Esophagus squamous epithelium (tissue), 5 donors: Measurements from ENCODE around the gene PBX4. TPM values are rescaled to one million over a fixed set of nuclear protein-coding genes. Genes with fewer than 3 reads are reported as not detected.
A peak's percentile ranks its signal among the peaks of the same experiment; 100 is the strongest.

ENCODE experiments used
- DNase-seq: peaks from one replicate; lab custom pipeline; 2025; lab: John Stamatoyannopoulos, UW
- H3K27ac ChIP-seq, 4 donors: fragments of 200-600 bp; sonication (generic); one replicate each; pipeline ENCODE4 v1.5.1; 2016 to 2019; ENCODE audit warnings: mild to moderate bottlenecking in 1 of 4
- H3K27me3 ChIP-seq, 4 donors: fragments of 200-600 bp; sonication (generic); 1 replicate in 3 of 4; 2 replicates in 1 of 4; pipeline versions ENCODE4 v1.5.1 to v1.6.0; 2017 to 2021; ENCODE audit warnings: antibody characterized with exemption in 1 of 4
- H3K36me3 ChIP-seq, 3 donors: fragments of 200-600 bp; sonication (generic); one replicate each; pipeline ENCODE4 v1.5.1; 2016 to 2019
- H3K4me1 ChIP-seq, 3 donors: fragments of 200-600 bp; sonication (generic); one replicate each; pipeline ENCODE4 v1.5.1; 2017 to 2019
- H3K4me3 ChIP-seq, 4 donors: fragments of 200-600 bp; sonication (generic); 1 replicate in 3 of 4; 2 replicates in 1 of 4; pipeline ENCODE4 v1.5.1; 2016 to 2019; ENCODE audit warnings: mild to moderate bottlenecking in 2 of 4, moderate library complexity in 1 of 4
- H3K9me3 ChIP-seq, 3 donors: fragments of 200-600 bp; sonication (generic); one replicate each; pipeline ENCODE4 v1.5.1; 2016 to 2019
- POLR2A ChIP-seq, 4 donors: fragments of 450-650 bp; IDR thresholded peaks; one replicate each; pipeline ENCODE4 v1.6.1; 2017; ENCODE audit warnings: antibody characterized with exemption in 4 of 4, mild to moderate bottlenecking in 4 of 4, moderate library complexity in 3 of 4
- WGBS, 2 donors: methylation state at CpG; one replicate each; pipeline ENCODE4 v1.1.5; 2018; 5-methylcytosine and 5-hydroxymethylcytosine counted together
- intact Hi-C: fragments of 100-400 bp; cut with DNase I; formaldehyde crosslinking; loops from one replicate; pipeline ENCODE4 v1.15.0; 2022
- total RNA-seq, 4 donors: library from RNA; depleted of rRNA; stranded (reverse); fragments of >200 nt; gene quantifications; one replicate each; pipeline ENCODE4 v1.1.0, GENCODE V29; 2016
- TF ChIP-seq, protein P1 (sequence below), 6 experiments: fragments of 450-650 bp in 4 of 6; fragments of 200-600 bp in 2 of 6; sonication (generic) in 2 of 6; IDR thresholded peaks; one replicate each; pipeline ENCODE4 v1.5.1; 2016 to 2019; ENCODE audit warnings: antibody characterized with exemption in 6 of 6, mild to moderate bottlenecking in 4 of 6, moderate library complexity in 4 of 6
- donor health status: DM: yes; HTN: yes; CAD: no.

Gene PBX4
- total RNA-seq, 4 donors from 2014 or later: 0.61 to 1.9 (median 1.7) TPM

GRCh38 chr19:19543101-19543500 is 75.4 kb downstream of the PBX4 start:
- TF ChIP-seq POLR2A (IDR thresholded peaks at IDR 0.05): no peak
- TF ChIP-seq, protein P1, sequence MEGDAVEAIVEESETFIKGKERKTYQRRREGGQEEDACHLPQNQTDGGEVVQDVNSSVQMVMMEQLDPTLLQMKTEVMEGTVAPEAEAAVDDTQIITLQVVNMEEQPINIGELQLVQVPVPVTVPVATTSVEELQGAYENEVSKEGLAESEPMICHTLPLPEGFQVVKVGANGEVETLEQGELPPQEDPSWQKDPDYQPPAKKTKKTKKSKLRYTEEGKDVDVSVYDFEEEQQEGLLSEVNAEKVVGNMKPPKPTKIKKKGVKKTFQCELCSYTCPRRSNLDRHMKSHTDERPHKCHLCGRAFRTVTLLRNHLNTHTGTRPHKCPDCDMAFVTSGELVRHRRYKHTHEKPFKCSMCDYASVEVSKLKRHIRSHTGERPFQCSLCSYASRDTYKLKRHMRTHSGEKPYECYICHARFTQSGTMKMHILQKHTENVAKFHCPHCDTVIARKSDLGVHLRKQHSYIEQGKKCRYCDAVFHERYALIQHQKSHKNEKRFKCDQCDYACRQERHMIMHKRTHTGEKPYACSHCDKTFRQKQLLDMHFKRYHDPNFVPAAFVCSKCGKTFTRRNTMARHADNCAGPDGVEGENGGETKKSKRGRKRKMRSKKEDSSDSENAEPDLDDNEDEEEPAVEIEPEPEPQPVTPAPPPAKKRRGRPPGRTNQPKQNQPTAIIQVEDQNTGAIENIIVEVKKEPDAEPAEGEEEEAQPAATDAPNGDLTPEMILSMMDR (IDR thresholded peaks at IDR 0.05): no peak
- WGBS, 2 donors: 82 to 83% methylated on average over 3 to 8 of the region's 13 CpGs
- Histone ChIP-seq H3K9me3 (peaks cover 0 to 4% (median 0%) of the 10 kb centered on the region in 3 donors), H3K27ac (no peak overlapping the region), H3K4me3 (no peak overlapping the region), H3K27me3 (peaks cover 0 to 100% (median 28%) of the 10 kb centered on the region in 4 donors), H3K36me3 (no peaks in the 10 kb centered on the region), H3K4me1 (peaks cover 20 to 37% (median 25%) of the 10 kb centered on the region in 3 donors)
- DNase-seq: no peak
- intact Hi-C loops: loop anchor here (10.0 kb wide), 1 partner anchor 732 kb away; no protein-coding TSS in a partner anchor

GRCh38 chr19:19542507-19542906 is 76.0 kb downstream of the PBX4 start:
- H3K27me3 ChIP-seq: peaks cover 0 to 100% (median 28%) of the 10 kb centered on the region in 4 donors
- TF ChIP-seq POLR2A (IDR thresholded peaks at IDR 0.05): no peak
- TF ChIP-seq, protein P1 (IDR thresholded peaks at IDR 0.05): no peak
- H3K4me1 ChIP-seq: peaks cover 24 to 43% (median 31%) of the 10 kb centered on the region in 3 donors
- no peak overlapping the region for H3K27ac ChIP-seq
- 77 to 81% methylated on average over 9 to 10 of the region's 12 CpGs for WGBS, 2 donors
- peaks cover 0 to 4% (median 0%) of the 10 kb centered on the region in 3 donors for H3K9me3 ChIP-seq
- H3K36me3 ChIP-seq: no peaks in the 10 kb centered on the region
- intact Hi-C loops: loop anchor here (10.0 kb wide), 1 partner anchor 732 kb away; no protein-coding TSS in a partner anchor
- no peak overlapping the region for H3K4me3 ChIP-seq
- DNase-seq: no peak

- DNase-seq: no peak
- TF ChIP-seq POLR2A (IDR thresholded peaks at IDR 0.05): no peak
- TF ChIP-seq, protein P1 (IDR thresholded peaks at IDR 0.05): no peak
- Histone ChIP-seq H3K4me3 (peak overlapping the region in 1 of 4 donors; percentile 27), H3K27me3 (peaks cover 0 to 100% (median 28%) of the 10 kb centered on the region in 4 donors), H3K9me3 (peaks cover 0 to 4% (median 0%) of the 10 kb centered on the region in 3 donors), H3K36me3 (no peaks in the 10 kb centered on the region), H3K27ac (no peak overlapping the region), H3K4me1 (peaks cover 21 to 45% (median 34%) of the 10 kb centered on the region in 3 donors)
- intact Hi-C loops: loop anchor here (10.0 kb wide), 1 partner anchor 733 kb away; no protein-coding TSS in a partner anchor
- 76 to 83% methylated on average over 6 to 7 of the region's 16 CpGs for WGBS, 2 donors
These were observed 76.9 kb downstream of the PBX4 start for GRCh38 chr19:19541616-19542015.

DNA sequence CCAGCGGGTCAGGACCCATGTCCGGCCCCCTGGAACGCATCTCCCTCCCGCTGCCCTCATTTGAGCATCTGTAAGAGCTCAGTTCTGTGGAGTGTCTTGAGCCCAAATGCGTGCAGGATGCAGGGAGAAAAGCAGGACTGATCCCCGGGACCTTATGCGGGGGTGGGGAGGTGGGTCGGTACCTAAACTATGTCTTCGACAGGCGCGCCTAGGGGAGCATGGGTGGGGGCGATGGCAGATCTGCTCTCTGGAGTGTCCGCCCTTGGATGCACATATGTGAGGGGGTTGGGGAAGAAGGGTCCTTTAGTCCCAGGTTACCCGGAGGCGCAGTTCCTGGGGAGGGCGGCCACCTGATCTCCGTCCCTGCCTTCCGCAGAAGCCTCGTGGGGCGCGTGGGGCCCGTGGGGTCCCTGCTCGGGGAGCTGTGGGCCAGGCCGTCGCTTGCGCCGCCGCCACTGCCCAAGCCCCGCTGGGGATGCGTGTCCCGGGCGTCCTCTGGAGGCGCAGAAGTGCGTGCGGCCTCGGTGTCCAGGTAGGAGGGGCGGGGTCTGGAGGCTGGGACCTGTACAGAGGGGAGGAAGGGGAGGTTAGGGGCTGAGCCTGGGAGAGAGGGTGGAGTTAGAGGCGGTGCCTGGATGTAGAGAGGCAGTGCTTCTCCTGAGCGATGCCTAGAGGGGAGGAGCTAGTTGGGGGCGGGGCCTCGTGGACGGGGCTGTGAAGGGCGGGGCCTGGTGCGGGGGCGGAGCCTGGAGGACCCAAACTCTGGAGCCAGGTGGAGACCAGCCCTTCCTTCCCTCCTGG is 77.6 kb downstream of the PBX4 start:
- no peak for TF ChIP-seq POLR2A (IDR thresholded peaks at IDR 0.05)
- TF ChIP-seq, protein P1 (IDR thresholded peaks at IDR 0.05): no peak
- intact Hi-C loops: loop anchor here (10.0 kb wide), 1 partner anchor 734 kb away; no protein-coding TSS in a partner anchor
- Histone ChIP-seq H3K27ac (no peak overlapping the region), H3K27me3 (peaks cover 0 to 98% (median 28%) of the 10 kb centered on the region in 4 donors), H3K9me3 (peaks cover 0 to 4% (median 0%) of the 10 kb centered on the region in 3 donors), H3K4me1 (peaks cover 20 to 43% (median 34%) of the 10 kb centered on the region in 3 donors), H3K36me3 (no peaks in the 10 kb centered on the region), H3K4me3 (peak overlapping the region; percentile 4 to 54 (median 24))
- DNase-seq: no peak
- WGBS, 2 donors: 0 to 9% methylated on average over 1 to 6 of the region's 45 CpGs
